Adrenal gland (tissue), 12 donors: ENCODE measurements around the gene NAV2. TPM values are rescaled to one million over a fixed set of nuclear protein-coding genes. Genes with fewer than 3 reads are reported as not detected.

Experiments used
- DNase-seq, 7 donors: peaks; one replicate each; pipeline ENCODE4 v3.0.0-alpha.2; 2019 to 2020
- H3K27ac ChIP-seq, 5 donors: fragments of 200-600 bp; sonication (generic) in 4 of 5; 1 replicate in 3 of 5; 2 replicates in 2 of 5; pipeline versions ENCODE4 v1.5.1 to v1.8.0; 2016 to 2020; ENCODE audit warnings: mild to moderate bottlenecking in 1 of 5
- H3K27me3 ChIP-seq: fragments of 200-600 bp; 2 replicates; pipeline ENCODE4 v1.8.0; 2021
- H3K36me3 ChIP-seq, 2 donors: fragments of 200-600 bp; replicated peaks in 1 of 2; 1 replicate in 1 of 2; 2 replicates in 1 of 2; pipeline versions ENCODE4 v1.5.1 to v1.8.0; 2018 to 2022
- H3K4me1 ChIP-seq, 2 donors: fragments of 200-600 bp; replicated peaks in 1 of 2; 1 replicate in 1 of 2; 2 replicates in 1 of 2; pipeline versions ENCODE4 v1.5.1 to v1.8.0; 2018 to 2021
- H3K4me3 ChIP-seq, 4 donors: fragments of 200-600 bp; sonication (generic) in 3 of 4; one replicate each; pipeline ENCODE4 v1.5.1; 2016 to 2018
- H3K9me3 ChIP-seq, 3 donors: fragments of 200-600 bp; sonication (generic) in 1 of 3; replicated peaks in 1 of 3; 1 replicate in 2 of 3; 2 replicates in 1 of 3; pipeline versions ENCODE4 v1.5.1 to v1.8.0; 2016 to 2021
- CTCF ChIP-seq, 6 experiments: fragments of 450-650 bp in 4 of 6; fragments of 200-600 bp in 2 of 6; sonication (generic) in 1 of 6; IDR thresholded peaks; 1 replicate in 5 of 6; 2 replicates in 1 of 6; pipeline versions ENCODE4 v1.5.1 to v1.8.0; 2016 to 2021; ENCODE audit warnings: antibody characterized with exemption in 6 of 6, mild to moderate bottlenecking in 2 of 6, moderate library complexity in 1 of 6
- POLR2A ChIP-seq, 2 donors: fragments of 450-650 bp; IDR thresholded peaks; one replicate each; pipeline ENCODE4 v1.6.1; 2017; ENCODE audit warnings: antibody characterized with exemption in 2 of 2, mild to moderate bottlenecking in 2 of 2, moderate library complexity in 1 of 2
- WGBS, 4 donors: extraction: QIAGEN DNeasy Blood & Tissue Kit in 2 of 4; methylation state at CpG; one replicate each; pipeline versions ENCODE4 v1.1.5 to v1.1.7; 2013 to 2017; 5-methylcytosine and 5-hydroxymethylcytosine counted together
- intact Hi-C, 2 donors: fragments of 100-400 bp; cut with DNase I; formaldehyde crosslinking; loops; one replicate each; pipeline versions ENCODE4 v1.14.1 to v1.15.0; 2022 to 2023
- polyA plus RNA-seq, 3 donors: library from polyadenylated mRNA; stranded (reverse); fragments of 200-250 nt in 2 of 3; fragments of 350-450 nt in 1 of 3; fragmentation: Illumina TruSeq in 1 of 3; extraction: RNeasy Lipid Tissue Mini Kit (QIAGEN cat#74804) in 1 of 3; gene quantifications; one replicate each; pipeline ENCODE4 v1.2.3, GENCODE V29; 2013 to 2014
- total RNA-seq, 9 donors: library from RNA; depleted of rRNA in 4 of 9; stranded (reverse); fragments of >200 nt in 4 of 9; fragments of 120-200 nt in 1 of 9; fragmentation: NEBNext Ultra II Directional in 1 of 9; extraction: Animal tissue kit (Norgen Biotek cat#: 25700) in 1 of 9; gene quantifications; one replicate each; pipeline versions ENCODE4 v1.1.0 to v1.2.4, GENCODE V29; 2013 to 2023
- donor health status: healthy with polysubstance abuse.
- donor health status: Bipolar disorder and iron deficiency.
- donor health status: DM: yes; HTN: yes; CAD: no.
- donor health status: DM: no; HTN: no; CAD: no.
- donor health status: DM: no; HTN: no; CAD: no.
- donor health status: DM: yes; HTN: yes; CAD: no.

The NAV2 gene
- total and polyA plus RNA-seq, 12 donors: 1.6 to 9.2 (median 5.5) TPM

DNA sequence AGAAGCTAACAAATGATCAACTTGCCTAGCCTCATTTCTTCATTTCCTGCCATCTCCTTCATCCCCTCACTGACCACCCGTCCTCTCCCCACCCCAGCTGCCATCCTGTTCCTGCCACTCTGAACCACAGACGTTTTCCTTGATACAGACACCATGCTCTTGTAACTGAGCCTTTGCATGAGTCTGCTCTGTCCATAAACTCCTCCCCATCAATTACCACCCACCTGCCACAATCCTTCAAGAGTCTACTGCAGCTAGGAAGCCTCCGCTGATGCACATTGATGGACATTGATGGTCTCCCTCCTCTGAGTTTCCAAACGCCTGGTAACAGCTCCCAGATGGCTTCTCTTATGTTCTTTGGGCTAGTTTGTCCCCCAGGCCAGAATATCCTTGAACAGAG is 253.8 kb downstream of the NAV2 start:
- no peaks in the 10 kb centered on the region for H3K4me1 ChIP-seq
- H3K36me3 ChIP-seq: no peaks in the 10 kb centered on the region
- no peak overlapping the region for H3K4me3 ChIP-seq
- no peak for TF ChIP-seq CTCF (IDR thresholded peaks at IDR 0.05)
- no peak for TF ChIP-seq POLR2A (IDR thresholded peaks at IDR 0.05)
- no peak overlapping the region for H3K27ac ChIP-seq
- H3K27me3 ChIP-seq: no peaks in the 10 kb centered on the region
- DNase-seq: no peak
- intact Hi-C loops: no loop called here
- WGBS, 4 donors: 82 to 87% (median 87%) methylated on average over 4 of the region's 4 CpGs
- H3K9me3 ChIP-seq: no peaks in the 10 kb centered on the region

- TF ChIP-seq POLR2A (IDR thresholded peaks at IDR 0.05) (no peak), CTCF (IDR thresholded peaks at IDR 0.05) (no peak)
- intact Hi-C loops: no loop called here
- no peaks in the 10 kb centered on the region for H3K4me1 ChIP-seq
- DNase-seq: no peak
- no peaks in the 10 kb centered on the region for H3K9me3 ChIP-seq
- H3K27ac ChIP-seq: no peak overlapping the region
- H3K4me3 ChIP-seq: no peak overlapping the region
- no peaks in the 10 kb centered on the region for H3K27me3 ChIP-seq
- WGBS, 4 donors: 94 to 97% (median 96%) methylated on average over 3 to 4 of the region's 4 CpGs
- no peaks in the 10 kb centered on the region for H3K36me3 ChIP-seq
Measured at GRCh38 chr11:19966927-19967326, 254.3 kb downstream of the NAV2 start.

GRCh38 chr11:19967787-19968186 is 255.2 kb downstream of the NAV2 start:
- no peak for TF ChIP-seq CTCF (IDR thresholded peaks at IDR 0.05)
- no peak for TF ChIP-seq POLR2A (IDR thresholded peaks at IDR 0.05)
- Histone ChIP-seq H3K27ac (no peak overlapping the region), H3K27me3 (no peaks in the 10 kb centered on the region), H3K4me3 (no peak overlapping the region), H3K36me3 (no peaks in the 10 kb centered on the region), H3K9me3 (no peaks in the 10 kb centered on the region), H3K4me1 (no peaks in the 10 kb centered on the region)
- intact Hi-C loops: no loop called here
- 69 to 84% (median 76%) methylated on average over 2 of the region's 2 CpGs for WGBS, 4 donors
- no peak for DNase-seq

DNA sequence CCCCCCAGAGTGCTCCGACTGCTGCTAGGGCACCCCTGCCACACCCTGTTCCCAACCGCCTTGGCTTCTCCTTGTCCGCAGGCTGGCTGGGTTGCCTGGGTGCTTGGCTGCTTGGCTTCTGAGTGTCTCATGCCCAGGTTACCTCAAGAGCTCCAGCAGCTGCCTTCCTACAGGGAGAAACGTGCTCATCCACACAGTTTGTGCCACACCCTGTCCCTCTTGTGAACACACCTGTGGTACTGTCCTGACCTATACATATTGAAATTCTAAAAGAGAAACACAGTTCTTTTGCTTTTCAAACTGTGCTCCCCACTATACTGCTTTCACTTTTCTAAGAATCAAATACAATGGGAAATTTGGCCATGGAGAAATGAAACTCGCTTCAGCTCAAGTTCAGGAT is 256.2 kb downstream of the NAV2 start:
- no peaks in the 10 kb centered on the region for H3K4me1 ChIP-seq
- no peaks in the 10 kb centered on the region for H3K36me3 ChIP-seq
- H3K27me3 ChIP-seq: no peaks in the 10 kb centered on the region
- no peaks in the 10 kb centered on the region for H3K9me3 ChIP-seq
- DNase-seq: no peak
- 92 to 97% (median 92%) methylated on average over 5 of the region's 5 CpGs for WGBS, 4 donors
- H3K4me3 ChIP-seq: no peak overlapping the region
- TF ChIP-seq CTCF (IDR thresholded peaks at IDR 0.05): no peak
- TF ChIP-seq POLR2A (IDR thresholded peaks at IDR 0.05): no peak
- H3K27ac ChIP-seq: no peak overlapping the region
- intact Hi-C loops: no loop called here
